ENCODE results near the gene C11orf16.
"Not testable (repeated sequence)": the region's sequence is repeated elsewhere in the genome, so short reads cannot be mapped to it uniquely, and the experiment has no call there.

Gene C11orf16

DNA sequence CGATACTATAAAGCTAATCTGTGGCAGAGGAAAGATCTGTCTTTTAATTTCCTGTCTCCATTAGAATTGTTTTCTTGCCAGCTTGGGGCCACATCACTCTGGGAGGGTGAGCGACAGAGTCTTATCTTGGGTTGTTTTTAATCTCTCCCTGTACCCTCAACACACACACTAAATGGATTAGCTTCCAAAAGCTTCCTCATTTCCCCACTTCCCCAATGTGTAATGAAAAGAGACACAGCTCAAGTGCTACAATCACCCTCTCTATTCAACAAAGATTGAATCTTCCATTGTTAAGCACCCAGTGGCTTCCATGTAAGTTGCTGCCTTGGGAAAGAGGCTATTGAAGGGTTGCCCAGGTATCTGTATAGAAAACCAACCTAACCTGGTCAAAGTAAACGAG lies 16.1 kb upstream of the C11orf16 start:
- TF ChIP-seq, protein P1, sequence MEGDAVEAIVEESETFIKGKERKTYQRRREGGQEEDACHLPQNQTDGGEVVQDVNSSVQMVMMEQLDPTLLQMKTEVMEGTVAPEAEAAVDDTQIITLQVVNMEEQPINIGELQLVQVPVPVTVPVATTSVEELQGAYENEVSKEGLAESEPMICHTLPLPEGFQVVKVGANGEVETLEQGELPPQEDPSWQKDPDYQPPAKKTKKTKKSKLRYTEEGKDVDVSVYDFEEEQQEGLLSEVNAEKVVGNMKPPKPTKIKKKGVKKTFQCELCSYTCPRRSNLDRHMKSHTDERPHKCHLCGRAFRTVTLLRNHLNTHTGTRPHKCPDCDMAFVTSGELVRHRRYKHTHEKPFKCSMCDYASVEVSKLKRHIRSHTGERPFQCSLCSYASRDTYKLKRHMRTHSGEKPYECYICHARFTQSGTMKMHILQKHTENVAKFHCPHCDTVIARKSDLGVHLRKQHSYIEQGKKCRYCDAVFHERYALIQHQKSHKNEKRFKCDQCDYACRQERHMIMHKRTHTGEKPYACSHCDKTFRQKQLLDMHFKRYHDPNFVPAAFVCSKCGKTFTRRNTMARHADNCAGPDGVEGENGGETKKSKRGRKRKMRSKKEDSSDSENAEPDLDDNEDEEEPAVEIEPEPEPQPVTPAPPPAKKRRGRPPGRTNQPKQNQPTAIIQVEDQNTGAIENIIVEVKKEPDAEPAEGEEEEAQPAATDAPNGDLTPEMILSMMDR (IDR thresholded peaks at IDR 0.05; ENCODE audit: borderline replicate concordance, insufficient read depth, low read depth, low read length) = no peak
- H3K4me3 ChIP-seq (ENCODE audit: low read depth, low read length) = no peak overlapping the region

DNA sequence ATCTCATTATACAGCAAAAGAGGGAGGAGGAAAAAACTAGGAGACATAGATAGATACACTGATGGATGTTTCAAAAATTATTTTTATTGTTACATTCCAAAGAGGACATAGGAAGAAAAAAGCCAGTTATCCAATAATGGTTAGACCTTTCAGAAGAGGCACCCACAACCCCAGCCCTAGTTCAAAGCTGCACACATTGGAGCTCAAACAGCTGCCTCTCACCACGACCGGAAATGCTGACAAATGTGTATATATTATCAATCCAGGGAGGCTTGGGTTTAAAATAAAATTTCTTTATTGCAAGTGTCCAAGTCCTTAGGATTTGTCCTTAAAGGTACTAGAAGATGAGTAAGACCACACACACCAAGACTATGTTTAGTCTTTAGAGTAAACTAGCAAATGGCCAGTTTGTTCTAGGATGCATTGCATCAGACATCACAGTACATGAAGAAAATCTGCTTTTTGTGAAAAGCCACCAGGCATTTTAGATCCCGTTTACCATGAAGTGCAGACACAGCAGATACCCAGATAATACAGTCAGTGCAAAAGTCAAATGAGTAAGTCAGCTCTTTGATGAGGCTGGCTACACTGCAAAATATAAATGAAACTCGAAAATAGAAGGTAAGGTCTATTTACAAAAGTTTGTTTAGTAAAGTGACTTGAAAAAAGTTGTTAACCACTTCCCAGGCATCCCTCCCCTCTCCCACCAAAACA lies 14.6 kb upstream of the C11orf16 start:
- no peak overlapping the region for H3K4me3 ChIP-seq (ENCODE audit: low read depth, low read length)
- TF ChIP-seq, protein P1 (IDR thresholded peaks at IDR 0.05; ENCODE audit: borderline replicate concordance, insufficient read depth, low read depth, low read length) = no peak

DNA sequence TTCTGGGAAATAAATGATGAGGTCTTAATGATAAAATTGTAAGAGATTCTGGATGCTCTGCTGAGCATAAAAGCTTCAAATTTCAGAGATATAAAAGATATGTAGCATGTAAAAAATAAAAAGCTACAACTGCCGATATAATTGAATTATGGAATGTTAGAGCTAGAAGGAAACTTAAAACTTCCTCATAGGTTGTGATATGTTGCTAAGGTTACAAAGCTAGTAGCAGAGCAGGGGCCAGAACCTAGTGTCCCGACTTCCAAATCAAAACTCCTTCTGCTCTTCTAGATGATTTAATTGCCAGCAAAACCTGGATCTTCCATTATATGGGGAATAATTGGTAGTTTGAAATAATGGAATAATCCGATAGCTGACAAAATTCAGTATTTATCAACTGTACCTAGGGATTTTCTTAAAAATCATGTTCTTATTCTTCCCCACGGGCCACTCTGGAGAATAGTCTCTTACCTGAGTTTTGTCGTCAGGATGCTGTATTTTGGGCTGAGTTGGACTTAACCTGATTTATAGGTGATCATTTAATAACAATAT lies 9.8 kb upstream of the C11orf16 start, which contains the start of gene ASCL3:
TSS of gene ASCL3 (minus strand) at position 499 of the 549 bp plus-strand sequence. CDS start 4,855 bp downstream, outside the sequence.
- H3K4me3 ChIP-seq (ENCODE audit: low read depth, low read length) = no peak within 1 kb of the TSS
- TF ChIP-seq, protein P1 (IDR thresholded peaks at IDR 0.05; ENCODE audit: borderline replicate concordance, insufficient read depth, low read depth, low read length) = no peak

DNA sequence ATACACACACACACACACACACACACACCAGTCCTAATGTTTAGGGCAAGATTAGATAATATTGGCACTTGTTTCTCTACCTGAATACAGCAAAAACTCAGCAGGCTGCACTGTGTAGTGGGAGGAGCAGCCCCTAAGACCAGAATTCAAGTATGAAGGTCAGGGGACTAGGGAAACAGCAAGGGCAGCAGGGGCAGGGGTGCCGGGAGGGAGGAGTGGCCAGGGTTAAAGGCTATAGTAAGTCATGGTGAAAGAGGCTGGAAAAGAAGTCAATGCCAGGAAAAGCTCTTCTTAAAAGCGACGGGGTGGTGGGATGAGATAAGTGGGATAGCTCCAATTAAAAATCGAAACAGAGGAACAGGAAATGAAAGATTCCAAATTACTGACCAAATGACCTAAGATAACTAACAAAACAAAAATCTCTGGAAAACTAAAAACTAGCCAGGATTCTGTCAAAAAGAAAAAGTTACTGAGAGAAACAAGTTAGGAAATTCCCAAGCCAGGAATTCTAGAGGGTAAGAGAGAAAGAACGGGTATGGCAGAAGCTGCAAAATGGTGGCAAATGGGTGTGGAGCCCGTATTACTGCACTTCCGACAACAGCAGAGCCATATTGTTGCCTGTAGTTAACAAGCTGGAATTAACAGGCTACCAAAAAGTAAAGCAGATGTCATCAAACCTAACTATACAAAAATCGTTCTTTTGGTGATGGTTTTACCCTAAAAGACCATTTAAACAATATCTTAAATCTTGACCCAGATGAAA lies 8.8 kb upstream of the C11orf16 start:
- H3K4me3 ChIP-seq (ENCODE audit: low read depth, low read length) = no peak overlapping the region

DNA sequence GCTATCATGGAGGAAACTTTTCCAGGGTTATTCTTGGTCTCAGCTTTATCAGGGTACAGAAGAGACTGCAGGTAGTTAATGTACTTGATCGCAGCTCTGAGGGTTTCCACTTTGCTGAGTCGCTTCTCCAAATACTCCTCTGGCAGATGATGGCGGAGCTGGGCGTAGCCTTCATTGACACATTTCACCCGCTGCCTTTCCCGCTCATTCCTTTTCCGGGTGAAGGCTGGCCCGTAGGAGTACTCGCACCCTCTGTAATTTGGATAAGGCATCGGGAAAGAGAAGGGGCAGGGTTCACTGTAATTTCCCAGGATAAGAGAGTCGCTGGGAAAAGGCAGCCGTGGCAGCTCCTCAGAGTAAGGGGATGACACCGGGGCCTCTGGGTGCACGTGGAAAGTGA lies 4.9 kb upstream of the C11orf16 start:
- TF ChIP-seq, protein P1 (IDR thresholded peaks at IDR 0.05; ENCODE audit: borderline replicate concordance, insufficient read depth, low read depth, low read length) = no peak
- H3K4me3 ChIP-seq (ENCODE audit: low read depth, low read length) = no peak overlapping the region

More for the DNA sequence above, 8.8 kb upstream of the C11orf16 start:
- TF ChIP-seq, protein P1 (IDR thresholded peaks at IDR 0.05; ENCODE audit: borderline replicate concordance, insufficient read depth, low read depth, low read length) = no peak

DNA sequence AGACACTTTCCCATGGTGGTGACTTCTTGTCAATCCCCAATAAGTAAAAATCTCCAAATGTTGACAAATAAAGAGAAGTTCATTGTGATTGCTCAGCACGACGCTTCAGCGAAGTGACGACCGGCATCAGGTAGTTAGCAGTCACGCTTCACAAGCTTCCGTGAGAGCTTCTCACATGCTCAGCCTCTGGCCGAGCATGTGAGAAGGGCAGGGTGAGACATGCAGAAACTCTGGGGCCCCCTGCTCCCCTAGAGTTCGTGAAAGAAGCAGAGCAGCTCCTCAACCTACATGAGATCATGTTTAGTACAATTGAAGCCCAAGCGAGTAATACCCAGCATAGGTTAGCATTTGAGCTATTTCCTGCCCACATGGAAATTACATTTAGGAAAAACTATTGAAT lies 4.4 kb upstream of the C11orf16 start:
- TF ChIP-seq, protein P1 (IDR thresholded peaks at IDR 0.05; ENCODE audit: borderline replicate concordance, insufficient read depth, low read depth, low read length) = no peak
- no peak overlapping the region for H3K4me3 ChIP-seq (ENCODE audit: low read depth, low read length)

DNA sequence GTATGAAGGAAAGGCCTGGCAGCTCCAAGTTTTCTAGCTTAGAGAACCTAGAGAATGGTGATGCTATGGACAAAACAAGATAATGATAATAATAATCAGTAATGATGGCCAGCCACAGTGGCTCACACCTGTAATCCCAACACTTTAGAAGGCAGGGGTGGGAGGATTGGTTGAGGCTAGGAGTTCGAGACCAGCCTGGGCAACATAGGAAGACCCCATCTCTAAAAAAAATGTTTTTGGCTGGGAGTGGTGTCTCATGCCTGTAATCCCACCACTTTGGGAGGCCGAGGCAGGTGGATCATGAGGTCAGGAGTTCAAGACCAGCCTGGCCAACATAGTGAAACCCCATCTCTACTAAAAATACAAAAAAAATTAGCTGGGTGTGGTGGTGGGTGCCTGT lies 3.0 kb upstream of the C11orf16 start:
- not testable (repeated sequence) for H3K4me3 ChIP-seq (ENCODE audit: low read depth, low read length)

Measured in GM12875 (cell line).